GM19463 (cell line): ENCODE data around the gene PCED1B.
A peak's percentile ranks its signal among the peaks of the same experiment; 100 is the strongest.
"Not testable (repeated sequence)": the region's sequence is repeated elsewhere in the genome, so short reads cannot be mapped to it uniquely, and the experiment has no call there.

Experiments
- ATAC-seq: cut with Tn5 transposase; IDR thresholded peaks from one replicate; pipeline ENCODE4 v1.9.1; 2021; ENCODE audit warnings: mild to moderate bottlenecking, moderate library complexity; ENCODE audit not compliant: unreplicated experiment

PCED1B gene, protein sequence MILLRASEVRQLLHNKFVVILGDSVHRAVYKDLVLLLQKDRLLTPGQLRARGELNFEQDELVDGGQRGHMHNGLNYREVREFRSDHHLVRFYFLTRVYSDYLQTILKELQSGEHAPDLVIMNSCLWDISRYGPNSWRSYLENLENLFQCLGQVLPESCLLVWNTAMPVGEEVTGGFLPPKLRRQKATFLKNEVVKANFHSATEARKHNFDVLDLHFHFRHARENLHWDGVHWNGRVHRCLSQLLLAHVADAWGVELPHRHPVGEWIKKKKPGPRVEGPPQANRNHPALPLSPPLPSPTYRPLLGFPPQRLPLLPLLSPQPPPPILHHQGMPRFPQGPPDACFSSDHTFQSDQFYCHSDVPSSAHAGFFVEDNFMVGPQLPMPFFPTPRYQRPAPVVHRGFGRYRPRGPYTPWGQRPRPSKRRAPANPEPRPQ

GRCh38 chr12:47079468-47079980 is at the start of gene PCED1B, which contains the start of gene AMIGO2:
TSS of gene PCED1B (plus strand) at chr12:47079621. CDS start at chr12:47235064, 155,443 bp downstream.
TSS of gene AMIGO2 (minus strand) at chr12:47079959. CDS start at chr12:47079002, 957 bp downstream.
- ATAC-seq = peak; percentile 77

DNA sequence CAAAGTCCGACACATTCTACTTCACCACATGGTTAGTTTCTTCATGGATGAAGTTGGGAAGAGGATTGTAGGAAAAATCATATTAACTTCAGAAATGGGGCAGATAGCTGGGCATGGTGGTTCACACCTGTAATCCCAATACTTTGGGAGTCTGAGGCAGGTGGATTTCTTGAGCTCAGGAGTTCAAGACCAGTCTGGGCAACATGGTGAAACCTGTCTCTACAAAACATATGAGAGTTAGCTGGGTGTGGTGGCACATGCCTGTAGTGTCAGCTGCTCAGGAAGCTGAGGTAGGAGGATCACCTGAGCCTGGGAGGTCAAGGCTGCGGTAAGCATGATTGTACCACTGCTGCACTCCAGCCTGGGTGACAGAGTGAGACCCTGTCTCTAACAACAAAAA is 49.5 kb upstream of the PCED1B start:
- no peak for ATAC-seq

DNA sequence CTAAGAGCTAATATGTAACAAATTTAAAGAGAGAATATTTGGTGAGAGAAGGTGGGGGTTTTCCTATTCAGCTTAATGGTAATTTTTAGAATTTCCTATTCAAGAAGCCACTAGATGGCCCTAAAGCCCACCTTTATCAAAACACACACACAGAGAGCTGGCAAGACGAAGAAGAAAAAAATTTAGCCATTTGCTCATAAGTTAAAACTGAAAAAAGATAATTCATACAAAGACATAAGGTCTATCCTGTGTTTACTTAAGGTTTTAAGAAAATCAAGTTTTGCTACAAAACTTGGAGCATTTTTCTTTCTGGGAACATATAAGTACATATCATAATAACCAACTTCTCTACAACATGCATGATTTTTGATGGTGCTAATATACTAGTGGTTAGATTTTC is 46.8 kb upstream of the PCED1B start:
- no peak for ATAC-seq

DNA sequence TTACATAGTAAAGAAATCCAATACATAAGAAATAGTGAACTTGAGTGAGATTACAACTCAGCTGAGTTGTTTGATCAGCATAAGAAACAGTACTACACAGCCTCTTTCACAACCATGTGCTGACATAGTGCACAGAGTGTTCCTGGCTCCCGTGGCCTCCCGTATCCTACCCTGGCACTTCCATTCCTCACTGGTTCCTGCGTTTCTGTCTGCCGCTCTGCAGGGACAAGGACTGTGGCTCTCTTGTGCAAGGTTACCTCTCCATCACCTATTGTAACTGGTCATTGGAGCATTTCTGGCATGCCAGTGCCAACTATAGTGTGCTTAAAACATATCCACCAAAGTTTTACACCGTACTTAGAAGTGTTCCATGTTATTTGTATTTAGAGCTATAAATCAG is 46.3 kb upstream of the PCED1B start:
- no peak for ATAC-seq

DNA sequence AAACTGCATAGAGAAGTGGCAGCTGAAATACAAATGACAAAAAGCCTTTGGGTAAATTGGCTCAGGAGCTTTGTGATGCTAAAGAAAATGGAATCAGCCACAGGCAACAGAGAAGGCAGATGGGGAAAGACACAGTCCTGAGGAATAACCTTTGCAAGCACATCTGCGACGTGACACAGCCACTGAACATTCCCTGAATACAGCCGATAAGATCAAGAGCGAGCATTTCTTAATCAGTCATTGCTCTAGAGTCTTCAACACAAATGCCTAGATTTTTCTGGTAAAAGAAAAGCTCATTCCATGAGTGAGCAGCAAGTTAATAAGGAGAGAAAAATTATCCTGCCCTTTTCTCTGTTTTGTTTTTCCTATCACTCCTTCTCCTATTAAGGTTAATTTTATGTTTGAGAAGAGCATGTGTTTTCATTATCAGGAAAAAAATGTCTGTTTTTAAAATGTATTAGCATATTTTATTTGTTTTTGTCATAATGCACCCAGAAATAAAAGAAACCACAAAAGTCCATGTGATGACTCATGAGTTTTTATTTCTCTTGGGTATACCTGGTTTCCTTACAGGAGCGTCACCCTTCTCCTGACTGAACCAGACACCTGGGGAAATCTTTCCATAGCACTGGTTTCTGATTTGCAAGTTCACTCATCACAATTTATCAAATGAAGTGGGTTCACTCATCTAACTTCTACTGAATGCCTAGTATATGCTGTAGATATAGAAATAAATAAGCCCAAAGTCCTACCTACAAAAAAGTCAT is 45.4 kb upstream of the PCED1B start:
- no peak for ATAC-seq

DNA sequence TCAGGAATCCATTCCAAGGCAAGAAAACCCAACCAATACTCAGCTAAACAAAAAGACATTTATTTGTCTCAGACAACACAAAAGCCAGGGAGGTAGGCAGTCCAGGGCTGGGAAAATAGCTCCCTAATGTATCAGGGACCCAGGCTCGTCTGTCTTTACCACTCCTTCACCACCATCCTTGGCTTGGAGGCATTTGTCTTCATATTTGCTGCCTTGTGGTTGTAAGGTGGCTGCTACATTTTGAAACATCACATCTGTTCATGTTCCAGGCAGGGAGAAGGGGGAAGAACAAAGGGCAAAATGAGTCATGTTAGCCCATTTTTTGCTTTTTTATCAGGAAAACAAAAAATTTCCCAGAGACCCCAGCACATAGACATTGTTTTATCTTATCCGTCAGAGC is 44.8 kb upstream of the PCED1B start:
- no peak for ATAC-seq

DNA sequence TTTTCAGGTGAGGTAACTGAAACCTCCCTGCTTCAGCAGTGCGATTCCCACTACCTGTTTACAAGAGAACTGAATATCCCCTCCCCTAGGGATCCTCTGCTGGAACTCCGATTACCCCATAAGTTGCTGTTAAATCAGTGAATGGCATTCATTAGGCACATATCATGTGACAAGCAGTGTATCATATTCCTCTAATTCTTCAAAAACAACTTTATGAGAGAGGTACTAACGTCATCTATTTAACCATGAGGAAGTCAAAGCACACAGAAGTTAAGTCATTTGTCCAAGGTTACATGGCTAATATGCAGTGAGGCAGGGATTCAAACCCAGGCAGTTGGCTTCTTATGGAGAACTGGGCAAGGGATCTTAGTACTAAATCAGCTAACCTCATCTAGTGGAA is 43.9 kb upstream of the PCED1B start:
- ATAC-seq = no peak

- ATAC-seq = no peak
Observed at GRCh38 chr12:47038270-47038748, 41.1 kb upstream of the PCED1B start.

GRCh38 chr12:47039079-47039478 is 40.3 kb upstream of the PCED1B start:
- no peak for ATAC-seq

- no peak for ATAC-seq
Observed at GRCh38 chr12:47039756-47040155, 39.7 kb upstream of the PCED1B start.

DNA sequence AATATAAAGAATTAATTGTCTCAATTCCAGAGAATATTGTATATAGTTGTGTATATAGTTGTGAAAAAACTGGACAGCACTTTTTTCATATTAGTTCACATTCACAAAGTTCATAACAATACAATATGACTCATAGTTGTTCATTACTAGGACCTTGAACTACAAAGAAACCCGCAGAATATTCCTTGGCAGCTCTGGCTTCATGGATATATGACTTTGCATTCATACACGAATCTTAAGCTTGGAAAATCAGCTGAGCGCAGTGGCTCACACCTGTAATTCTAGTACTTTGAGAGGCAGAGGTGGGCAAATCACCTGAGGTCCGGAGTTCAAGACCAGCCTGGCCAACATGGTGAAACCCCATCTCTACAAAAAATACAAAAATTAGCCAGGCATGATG is 38.1 kb upstream of the PCED1B start:
- no peak for ATAC-seq

- ATAC-seq = no peak
Observed at GRCh38 chr12:47048541-47048940, 30.9 kb upstream of the PCED1B start.

- ATAC-seq = not testable (repeated sequence)
Observed at GRCh38 chr12:47051291-47051690, 28.1 kb upstream of the PCED1B start.

- ATAC-seq = no peak
Observed at GRCh38 chr12:47052274-47052673, 27.1 kb upstream of the PCED1B start.

DNA sequence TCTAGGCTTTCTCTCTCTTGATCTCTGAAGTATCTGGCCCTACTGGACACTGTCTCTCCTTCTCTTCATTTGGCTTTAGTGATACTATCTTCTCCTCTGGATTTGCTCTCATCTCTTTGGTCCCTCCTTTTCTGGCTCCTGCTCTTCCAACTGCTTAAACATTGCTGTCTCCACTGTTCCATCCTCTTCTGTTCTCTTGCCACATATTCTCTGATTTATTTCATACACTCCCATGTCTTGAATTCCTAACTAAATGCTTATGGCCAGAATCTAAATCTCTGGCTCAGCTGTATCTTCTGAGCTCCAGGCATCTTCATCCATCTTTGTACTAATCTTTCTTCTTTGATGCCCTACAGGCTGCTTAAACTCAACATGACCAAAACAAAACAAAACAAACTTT is 25.5 kb upstream of the PCED1B start:
- ATAC-seq = no peak

DNA sequence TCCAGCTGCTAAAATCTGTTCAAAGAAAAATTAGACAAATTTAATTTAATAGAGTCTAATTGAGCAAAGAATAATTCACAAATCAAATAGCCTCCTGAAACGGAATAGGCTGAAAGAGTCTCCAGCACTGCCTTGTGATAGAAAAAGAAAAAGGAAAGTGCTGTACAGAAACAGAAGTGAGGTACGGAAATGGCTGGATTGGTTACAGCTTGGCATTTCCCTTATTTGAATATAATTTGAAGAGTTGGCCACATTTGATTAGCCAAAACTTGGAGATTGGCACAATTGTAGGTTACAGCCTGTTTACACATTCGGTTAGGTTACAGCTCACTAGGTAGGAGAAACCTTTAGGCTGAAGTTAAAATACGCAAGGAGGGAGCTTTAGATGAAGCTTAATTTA is 24.8 kb upstream of the PCED1B start:
- ATAC-seq = no peak

DNA sequence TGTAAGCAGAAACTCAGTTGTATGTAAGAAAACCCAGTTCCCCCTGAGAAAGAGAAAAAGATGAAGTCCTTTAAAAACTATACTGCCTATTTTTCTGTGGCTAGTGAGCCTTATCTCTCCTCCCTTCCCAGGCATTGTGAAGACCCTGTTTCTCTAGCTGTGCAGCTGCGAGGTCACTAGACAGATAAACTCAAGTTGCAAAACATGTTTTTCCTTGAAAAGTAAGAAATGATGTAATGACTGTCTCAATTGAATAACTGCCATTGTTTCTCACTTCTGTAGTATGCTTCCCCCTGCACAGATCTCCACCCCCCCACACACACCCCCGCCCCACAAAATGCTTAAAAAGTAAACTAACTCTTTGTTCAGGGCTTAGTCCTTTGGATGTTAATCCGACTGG is 23.6 kb upstream of the PCED1B start:
- ATAC-seq = not testable (repeated sequence)

GRCh38 chr12:47056944-47057343 is 22.5 kb upstream of the PCED1B start:
- not testable (repeated sequence) for ATAC-seq

GRCh38 chr12:47058640-47059039 is 20.8 kb upstream of the PCED1B start:
- ATAC-seq = not testable (repeated sequence)

- ATAC-seq = no peak
Observed at GRCh38 chr12:47065546-47065945, 13.9 kb upstream of the PCED1B start.

DNA sequence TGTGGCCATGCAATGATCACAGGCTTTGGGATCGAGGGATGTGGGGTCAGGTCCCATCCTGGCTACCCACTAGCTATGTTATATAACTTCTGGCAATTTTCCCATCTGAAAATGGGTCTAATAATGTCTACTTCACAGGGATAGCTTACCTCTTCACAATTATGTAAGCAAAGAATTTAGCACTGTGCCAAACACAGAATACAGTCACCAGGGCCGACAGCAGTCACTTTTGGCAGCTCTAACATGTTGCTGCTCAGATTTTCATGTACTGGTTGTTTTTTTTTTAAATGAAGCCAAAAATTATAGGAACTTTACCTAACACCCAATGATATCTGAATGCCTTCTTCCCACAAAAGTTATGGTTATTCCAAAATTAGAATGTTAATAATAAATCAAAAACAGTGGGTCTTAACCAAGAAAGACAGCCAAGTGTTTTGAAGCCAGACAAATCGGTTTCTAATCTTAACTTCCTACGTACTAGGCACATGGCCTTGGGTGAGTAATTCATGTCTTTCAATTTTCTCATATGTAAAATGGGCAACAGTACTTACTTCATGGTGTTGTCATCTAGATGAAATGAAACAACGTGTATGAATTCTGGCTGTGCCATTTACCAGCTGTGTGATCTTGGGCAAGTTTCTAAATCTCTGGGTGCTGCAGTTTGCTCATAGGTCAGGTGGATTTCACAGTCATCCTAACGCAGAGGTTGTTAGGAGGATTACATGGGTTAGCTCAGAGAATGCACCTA is 13.0 kb upstream of the PCED1B start:
- ATAC-seq = peak; percentile 76
